ENCODE results near the gene PDE4A. TPM values are rescaled to one million over a fixed set of nuclear protein-coding genes. Genes with fewer than 3 reads are reported as not detected.

Gene PDE4A
- total and polyA plus RNA-seq, 2 of the 8 experiments (the other 6 are each of a cell fraction or from before 2014, with no cell fraction given), result 2.0 to 4.4 TPM

GRCh38 chr19:10508707-10509106 is 88.4 kb downstream of the PDE4A start (continued):
- TF ChIP-seq CHD7 (IDR thresholded peaks at IDR 0.05; ENCODE audit: insufficient replicate concordance, low read length), result no peak
- TF ChIP-seq PHF8 (conservative IDR thresholded peaks at IDR 0.05; ENCODE audit: low read depth, low read length), result no peak
- no peak for TF ChIP-seq SIX5 (IDR thresholded peaks at IDR 0.05; ENCODE audit: low read depth, low read length)
- TF ChIP-seq CHD1 (IDR thresholded peaks at IDR 0.05; ENCODE audit: low read depth, low read length), result no peak
- TF ChIP-seq JUND (IDR thresholded peaks at IDR 0.05; ENCODE audit: low read length), result no peak
- TF ChIP-seq RXRA (IDR thresholded peaks at IDR 0.05; ENCODE audit: insufficient read depth, low read depth, low read length), result no peak
- TF ChIP-seq NANOG (IDR thresholded peaks at IDR 0.05; ENCODE audit: insufficient read depth, low read depth, low read length, poor library complexity, severe bottlenecking), result no peak
- no peak for TF ChIP-seq USF2 (IDR thresholded peaks at IDR 0.05; ENCODE audit: low read length)
- TF ChIP-seq CBX8 (IDR thresholded peaks at IDR 0.05; ENCODE audit: borderline replicate concordance, low read depth, low read length), result no peak
- TF ChIP-seq CEBPB (IDR thresholded peaks at IDR 0.05; ENCODE audit: low read depth, low read length), result no peak

Measured in H1 (cell line).